Glomerular visceral epithelial cell (primary cell): Measurements from ENCODE around the gene RAB4A.
"Not testable (repeated sequence)": the region's sequence is repeated elsewhere in the genome, so short reads cannot be mapped to it uniquely, and the experiment has no call there.

Experiments used
- DNase-seq: peaks from one replicate; pipeline ENCODE4 v3.0.0-alpha.2; 2016; ENCODE audit errors: extremely low spot score

Gene RAB4A

DNA sequence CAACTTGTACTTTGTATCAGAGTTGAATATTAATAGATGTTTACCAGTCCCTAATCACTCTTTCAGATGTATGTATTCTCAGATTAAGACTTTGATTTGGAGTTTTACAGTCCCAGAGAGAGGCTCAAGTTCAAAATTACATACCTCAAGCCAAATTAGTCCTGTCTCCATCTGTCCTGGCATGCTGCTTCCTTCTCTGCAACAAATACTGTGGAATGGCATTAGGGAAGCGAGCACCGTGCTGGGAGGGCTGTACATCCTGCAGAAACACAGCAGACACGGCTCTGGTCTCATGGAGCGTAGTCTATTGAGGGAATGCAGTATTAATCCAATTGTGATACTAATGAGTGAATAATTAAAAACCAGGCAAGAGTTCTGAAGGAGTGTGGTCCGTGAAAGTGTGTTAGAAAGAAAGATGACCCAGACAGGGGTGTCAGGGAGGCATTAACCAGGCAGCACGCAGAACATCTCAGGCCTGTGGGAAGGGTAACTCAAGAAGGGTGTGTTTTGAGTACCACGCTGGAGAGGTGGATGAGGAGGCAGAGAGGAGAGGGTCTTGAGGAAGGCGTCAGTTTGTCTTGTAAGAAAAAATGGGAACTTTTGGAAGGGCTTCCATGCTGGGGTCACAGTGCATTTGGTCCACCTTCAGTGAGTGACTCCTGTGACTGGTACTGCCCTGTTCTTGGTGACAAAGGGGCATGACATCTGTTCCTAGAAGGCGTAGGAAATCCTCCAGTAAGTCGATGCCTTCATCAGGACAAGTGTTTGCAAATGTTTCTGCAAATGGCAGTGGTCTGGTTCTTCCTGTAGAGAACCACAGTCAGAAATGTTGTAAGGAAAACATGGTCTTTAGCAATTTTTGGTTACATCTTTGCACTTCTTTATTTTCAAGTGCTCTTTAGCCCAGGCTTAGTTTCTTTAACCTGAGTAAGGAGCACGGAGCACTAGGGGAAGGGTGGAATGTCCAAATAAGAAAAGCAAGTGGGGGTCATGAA, 1.6 kb downstream of the RAB4A start:
- DNase-seq, result no peak

DNA sequence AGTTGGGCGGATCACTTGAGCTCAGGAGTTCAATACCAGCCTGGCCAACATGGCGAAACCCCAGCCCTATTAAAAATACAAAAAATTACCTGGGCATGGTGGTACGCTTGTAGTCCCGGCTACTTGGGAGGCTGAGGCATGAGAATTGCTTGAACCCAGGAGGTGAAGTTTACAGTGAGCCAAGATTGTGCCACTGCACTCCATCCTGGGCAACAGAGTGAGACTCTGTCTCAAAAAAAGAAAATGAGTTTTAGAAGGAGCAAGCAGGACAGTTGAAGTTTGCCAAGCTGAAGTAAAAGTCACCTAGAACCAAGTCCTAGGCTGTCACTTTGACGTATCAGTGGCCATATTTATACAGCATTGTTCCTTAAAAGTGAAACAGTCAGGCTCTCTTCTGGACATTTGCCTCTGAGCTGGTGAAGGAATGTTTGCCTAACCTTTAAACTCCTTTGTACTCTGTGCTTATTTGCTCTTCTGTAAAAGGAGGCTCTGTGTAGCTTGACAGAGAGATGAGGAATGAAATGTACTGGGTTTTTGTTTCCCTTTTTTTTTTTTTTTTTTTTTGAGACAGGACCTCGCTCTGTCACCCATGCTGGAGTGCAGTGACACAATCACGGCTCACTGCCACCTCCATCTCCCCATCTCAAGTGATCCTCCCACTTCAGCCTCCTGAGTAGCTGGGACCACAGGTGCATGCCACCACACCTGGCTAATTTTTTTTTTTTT, 2.8 kb downstream of the RAB4A start:
- no peak for DNase-seq

DNA sequence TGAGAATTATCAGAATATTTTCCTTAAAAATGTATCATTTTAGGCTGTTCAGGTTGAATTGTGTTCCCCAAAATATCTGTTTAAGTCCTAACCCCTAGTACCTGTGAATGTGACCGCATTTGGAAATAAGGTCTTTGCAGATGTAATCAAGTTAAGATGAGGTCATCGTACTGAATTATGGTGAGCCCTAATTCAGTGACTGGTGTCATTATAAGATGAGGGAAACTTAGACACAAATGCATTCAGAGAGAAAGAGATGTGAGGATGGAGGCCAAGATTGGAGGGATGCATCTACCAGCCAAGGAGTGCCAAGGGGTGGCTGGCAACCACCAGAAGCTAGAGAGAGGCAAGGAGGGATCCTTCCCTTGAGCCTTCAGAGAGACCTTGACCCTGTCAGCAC, 4.1 kb downstream of the RAB4A start:
- no peak for DNase-seq

DNA sequence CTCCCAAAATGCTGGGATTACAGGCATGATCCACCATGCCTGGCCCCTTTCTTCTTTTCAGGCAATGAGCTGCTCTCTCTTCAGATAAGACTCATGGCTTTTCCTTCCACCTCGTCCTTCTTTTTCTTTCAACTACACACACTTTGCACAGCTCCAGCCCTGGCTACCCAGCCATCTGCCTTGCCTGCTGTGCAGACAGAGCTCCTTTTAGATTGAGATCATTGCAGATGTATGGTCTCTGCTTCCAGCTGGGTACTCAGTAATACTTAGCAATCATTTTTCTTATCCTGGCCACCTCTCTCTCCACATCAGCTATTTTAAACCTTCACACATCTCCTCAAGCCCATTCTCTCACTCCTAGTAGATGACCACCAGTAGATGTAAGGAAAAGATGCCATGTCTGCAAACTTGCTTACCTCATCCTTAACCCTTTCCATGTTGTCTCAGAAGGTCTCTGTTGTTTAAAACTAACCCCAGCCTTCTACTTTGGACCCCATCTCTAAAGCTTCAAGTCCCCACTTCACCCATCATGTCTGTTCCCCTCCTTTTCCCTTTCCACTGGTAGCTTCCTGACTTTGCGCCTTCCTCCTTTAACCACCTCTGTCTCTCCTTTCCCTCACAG, 7.3 kb downstream of the RAB4A start:
- DNase-seq, result no peak

DNA sequence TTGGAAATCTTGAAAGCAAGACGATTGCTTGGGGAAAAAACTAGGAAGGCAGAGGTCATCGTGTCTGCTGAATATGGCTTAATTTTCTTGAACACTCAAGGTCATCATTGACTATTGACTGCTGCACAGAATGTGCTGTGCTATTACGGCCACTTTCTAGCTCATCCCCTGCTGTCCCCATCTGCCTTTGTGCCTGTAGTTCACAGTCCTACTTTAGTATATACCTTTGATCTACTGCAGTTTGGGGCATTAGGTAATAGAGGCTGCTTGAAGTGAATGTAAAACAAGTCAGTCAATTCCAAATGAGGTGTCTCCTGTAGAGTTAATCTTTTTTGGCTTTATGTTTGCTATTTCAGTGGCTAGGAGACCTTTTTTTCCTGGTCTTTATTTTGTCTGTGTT, 8.3 kb downstream of the RAB4A start:
- DNase-seq, result no peak

DNA sequence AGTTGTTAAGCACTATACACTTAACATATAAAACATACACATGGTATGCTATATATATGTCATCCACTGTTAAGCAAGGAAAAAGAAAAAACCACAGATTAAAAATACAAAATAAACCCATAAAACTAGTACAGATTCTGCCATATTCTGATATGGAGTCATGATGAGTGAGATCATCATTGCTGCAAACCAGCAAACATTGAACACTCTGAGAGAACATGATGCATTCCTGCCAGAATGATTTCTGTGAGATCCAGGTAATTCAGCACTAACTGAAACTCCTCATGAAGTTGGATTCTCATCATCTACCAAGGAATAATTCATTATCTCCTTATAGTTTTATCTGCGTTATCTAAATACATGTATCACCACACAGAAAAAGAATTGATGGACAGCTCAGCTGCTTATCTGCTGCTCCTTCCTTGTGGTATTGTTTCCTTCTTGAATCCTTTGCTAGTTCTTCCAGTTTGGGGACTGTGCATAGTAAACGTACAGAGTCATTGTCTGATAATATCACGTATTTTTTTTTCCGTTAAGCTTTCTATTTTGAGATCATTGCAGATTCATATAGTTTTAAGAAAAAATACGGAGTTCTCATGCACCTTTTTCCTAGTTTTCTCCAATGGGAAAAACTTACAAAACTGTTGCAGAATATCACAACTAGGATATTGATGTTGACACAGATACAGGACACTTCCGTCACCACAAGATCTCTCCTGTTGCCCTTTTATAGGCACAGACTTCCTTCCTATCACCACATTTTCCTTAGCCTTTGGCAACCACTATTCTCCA, 9.3 kb downstream of the RAB4A start:
- no peak for DNase-seq

DNA sequence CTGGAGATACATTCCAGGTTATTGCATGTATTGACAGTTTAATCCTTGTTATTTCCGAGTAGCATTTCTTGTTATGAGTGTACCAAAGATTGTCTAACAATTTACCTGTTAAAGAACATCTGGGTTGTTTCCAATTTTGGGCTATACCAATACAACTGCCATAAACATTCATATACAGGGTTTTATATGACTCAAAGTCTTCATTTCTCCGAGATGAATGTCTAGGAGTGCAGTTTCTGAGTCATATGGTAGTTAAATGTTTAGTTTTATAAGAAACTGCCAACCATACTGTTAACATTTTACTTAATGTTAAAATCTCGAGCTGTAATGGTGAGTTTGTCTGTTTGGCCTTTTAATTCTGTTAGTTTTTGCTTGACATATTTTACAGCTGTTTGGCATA, 10.0 kb downstream of the RAB4A start:
- DNase-seq, result no peak

DNA sequence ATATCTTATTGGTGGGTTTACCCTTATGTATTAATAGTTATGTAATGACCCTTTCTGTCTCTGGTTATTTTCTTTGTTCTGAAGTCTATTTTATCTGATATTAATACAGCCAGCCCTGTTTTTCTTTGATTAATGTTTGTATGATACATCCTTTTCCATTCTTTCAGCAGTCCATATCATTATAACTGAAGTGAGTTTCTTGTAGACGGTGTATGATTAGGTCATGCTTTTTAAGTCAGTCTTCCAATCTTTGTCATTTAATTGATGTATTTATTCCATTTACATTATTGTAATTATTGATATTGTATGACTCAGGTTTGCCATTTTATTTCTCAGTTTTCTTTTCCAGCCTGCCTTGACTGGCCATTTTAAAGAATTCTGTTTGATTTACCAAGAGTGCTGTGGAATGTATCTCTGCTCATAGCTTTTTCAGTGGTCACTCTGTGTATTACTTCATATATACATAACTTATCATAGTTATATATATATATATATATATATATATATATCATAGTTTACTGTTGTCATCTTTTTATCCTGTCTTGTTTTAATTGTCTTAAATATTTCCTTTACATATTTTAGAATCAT, 10.5 kb downstream of the RAB4A start:
- no peak for DNase-seq

DNA sequence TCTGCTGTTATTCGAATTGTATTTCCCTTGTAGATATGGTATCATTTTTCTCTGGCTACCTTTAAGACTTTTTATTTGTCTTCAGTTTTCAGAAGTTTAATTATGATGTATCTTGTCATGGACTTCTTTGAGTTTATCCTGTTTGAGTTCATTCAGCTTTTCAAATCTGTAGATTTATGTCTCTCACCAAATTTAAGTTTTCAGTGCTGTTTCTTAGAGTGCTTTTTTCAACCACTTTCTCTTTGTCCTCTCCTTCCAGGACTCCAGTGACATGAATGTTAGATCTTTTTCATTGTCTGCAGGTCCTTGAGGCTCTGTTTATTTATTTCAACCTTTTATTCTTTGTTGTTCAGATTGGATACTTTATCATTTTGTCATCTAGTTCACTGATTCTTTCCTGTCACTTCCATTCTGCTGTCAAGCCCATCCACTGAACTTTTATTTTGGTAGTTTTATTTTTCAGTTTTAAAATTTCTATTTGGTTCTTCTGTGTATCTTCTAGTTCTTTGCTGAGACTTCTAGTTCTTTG, 11.4 kb downstream of the RAB4A start:
- no peak for DNase-seq

DNA sequence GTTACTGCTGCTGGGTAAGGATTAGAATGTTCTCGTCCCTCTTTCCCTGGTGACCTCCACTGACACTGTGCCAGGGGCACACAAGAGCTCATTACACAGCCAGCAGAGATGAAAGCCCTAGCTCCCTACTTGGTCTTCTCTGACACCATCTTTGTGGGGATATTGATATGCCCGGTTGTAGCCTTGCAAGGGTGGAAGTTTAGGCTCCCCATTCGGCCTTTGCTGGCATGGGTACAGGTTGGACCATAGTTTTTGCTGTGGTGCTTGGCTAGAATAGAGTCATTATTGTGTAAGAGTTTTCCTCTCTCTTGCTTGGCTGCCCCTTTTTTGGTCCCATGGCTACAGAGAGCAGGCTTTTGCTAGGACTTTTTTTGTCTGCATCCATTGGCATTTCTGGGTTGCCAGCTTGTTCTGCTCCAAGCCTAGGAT, 12.3 kb downstream of the RAB4A start:
- DNase-seq, result no peak

DNA sequence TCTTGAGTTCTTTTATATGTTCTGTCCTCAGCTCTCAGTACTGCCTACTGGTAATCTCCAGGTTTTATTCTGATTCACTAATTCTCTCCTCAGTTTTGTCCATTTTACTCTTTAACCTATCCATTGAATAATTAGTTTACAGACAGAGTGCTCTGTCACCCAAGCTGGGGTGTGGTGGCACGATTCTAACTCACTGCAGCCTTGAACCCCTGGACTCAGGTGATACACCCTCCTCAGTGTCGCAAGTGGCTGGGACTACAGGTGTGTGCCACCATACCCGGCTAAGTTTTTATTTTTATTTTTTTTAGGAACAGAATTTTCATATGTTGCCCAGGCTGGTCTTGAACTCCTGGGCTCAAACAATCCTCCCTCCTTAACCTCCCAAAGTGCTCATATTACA, 14.0 kb downstream of the RAB4A start:
- DNase-seq, result no peak

DNA sequence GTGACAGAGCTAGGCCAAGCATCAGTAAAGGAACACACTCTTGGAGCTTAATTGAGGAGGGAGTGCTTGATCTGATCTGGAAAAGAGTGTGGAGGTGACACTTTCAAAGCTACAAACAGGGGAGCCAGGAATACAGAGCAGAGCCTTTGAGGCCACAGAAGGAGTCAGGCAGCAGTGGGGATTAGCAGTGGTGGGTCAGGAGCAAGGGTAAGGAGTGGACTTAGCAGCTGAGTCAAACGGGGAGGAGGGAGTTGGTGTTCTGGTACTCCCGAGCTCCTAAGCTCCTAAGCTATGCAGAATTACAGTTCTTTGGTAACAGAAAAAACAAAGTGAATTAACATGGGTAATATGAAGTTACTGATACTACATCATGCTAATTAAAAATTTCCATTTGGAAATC, 14.5 kb downstream of the RAB4A start:
- DNase-seq, result no peak

DNA sequence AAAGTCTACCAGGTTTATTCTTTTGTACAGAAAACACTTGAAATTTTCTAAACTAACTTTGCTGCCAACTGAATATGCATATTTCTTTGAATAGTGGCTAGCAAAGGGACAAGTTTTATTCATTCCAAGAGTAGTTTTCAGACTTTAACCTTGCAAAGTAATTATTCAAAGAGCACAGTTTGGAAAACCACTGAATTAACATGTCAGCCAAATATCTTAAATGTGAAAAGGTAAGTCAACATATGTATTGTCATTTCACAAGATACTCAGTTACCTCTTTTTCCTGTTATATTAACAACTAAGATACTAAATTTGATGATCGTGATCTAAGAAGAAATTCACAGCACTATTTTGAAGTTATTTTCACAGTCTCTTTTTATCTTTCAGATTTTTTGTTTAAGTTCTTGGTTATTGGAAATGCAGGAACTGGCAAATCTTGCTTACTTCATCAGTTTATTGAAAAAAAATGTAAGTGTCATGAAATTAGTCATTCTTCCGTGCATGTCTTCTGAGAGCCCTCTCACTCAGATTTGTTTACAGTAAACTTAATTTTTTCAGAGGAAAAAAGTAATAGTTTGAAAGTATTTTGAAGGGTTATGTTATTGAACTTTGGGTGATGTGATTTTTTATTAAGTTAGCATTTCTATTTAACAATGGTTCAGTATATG, 15.3 kb downstream of the RAB4A start:
- DNase-seq, result no peak

DNA sequence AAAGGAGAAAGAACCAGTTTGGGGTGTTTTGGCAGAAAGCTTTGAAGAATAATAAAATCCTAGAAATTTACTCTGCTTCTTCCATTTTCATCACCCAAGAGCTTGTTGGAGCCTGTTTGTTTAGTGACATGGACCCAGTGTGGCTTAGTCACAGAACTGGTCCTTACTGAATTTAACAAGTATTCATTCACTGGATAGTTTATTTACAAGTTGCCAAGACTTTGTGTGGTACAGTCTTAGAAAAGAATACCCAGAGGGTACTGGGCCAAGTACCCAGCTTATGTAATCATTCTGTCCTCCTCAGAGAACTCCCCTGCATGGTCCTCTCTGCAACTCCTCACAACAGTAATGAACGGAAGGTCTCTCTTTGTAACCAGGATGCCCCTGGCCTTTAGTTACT, 16.4 kb downstream of the RAB4A start:
- no peak for DNase-seq

DNA sequence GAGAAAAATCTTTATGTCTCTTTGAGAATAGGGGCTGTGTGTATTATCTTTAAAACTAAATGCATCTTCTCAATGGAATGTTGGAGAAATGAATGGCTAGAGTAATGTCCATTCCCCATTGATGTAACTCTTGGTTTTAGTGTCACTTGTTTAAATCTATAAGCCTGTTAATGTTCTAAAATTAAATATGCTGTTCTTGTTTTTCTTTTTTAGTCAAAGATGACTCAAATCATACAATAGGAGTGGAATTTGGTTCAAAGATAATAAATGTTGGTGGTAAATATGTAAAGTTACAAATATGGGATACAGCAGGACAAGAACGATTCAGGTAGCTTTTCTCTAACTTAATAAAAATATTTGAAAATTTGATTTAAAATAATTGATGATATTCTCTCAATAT, 17.6 kb downstream of the RAB4A start:
- DNase-seq, result no peak

DNA sequence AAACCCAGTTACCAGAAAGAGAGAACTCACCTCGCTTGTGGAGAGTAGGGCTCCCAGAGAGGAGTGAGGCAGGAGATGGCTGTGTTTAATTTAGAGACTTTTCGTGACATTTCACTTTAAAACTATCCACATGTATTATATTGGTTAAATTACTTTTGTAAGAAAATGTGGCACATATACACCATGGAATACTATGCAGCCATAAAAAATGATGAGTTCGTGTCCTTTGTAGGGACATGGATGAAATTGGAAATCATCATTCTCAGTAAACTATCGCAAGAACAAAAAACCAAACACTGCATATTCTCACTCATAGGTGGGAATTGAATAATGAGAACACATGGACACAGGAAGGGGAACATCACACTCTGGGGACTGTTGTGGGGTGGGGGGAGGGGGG, 20.8 kb downstream of the RAB4A start:
- not testable (repeated sequence) for DNase-seq

DNA sequence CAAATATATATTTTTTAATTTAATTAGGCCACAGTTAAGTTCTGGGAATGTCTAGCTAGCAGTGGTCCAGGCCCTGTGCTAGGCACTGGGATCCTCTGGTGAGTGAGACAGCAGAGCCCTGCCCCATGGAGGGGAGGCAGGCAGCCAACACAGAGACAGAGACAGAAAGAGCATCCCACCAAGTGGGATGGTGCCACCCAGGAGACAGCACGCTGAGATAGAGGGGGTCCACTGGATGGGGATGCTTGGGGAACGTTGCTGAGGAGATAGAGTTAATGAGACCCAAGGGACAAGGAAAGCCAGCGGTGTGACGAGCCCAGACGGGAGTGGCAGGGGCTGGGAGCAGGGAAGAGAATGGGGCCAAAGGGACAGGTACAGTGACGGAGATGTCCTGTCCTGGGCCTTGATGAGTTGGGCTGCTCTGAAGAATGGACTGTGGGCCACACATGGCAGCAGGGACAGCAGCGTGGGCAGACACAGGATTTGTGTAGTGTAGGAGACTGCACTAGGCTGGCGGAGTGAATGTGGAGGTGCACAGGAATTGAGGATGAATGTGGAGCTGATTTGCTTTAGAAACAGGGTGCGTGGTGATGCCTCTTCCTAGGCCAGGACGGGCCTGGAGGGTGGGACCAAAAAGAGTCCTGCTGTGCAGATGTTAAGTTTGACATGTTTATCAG, 22.8 kb downstream of the RAB4A start:
- no peak for DNase-seq

DNA sequence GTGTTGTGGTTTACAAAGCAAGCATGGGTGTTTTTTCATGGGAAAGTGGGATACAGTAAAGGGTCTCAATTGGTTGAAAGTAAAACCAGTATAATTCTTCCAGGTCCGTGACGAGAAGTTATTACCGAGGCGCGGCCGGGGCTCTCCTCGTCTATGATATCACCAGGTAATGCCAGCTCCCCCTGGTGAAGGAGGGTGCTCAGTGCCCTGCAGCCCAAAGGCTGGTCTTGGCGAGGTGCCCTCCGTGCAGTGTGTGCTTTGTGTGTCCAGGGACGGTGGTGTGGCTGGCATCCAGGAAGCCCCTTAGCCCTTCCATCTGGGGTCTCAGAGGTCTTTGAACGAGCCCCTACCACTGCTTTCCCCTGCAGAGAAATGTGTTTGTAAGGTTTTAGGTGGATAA, 24.8 kb downstream of the RAB4A start:
- DNase-seq, result no peak

DNA sequence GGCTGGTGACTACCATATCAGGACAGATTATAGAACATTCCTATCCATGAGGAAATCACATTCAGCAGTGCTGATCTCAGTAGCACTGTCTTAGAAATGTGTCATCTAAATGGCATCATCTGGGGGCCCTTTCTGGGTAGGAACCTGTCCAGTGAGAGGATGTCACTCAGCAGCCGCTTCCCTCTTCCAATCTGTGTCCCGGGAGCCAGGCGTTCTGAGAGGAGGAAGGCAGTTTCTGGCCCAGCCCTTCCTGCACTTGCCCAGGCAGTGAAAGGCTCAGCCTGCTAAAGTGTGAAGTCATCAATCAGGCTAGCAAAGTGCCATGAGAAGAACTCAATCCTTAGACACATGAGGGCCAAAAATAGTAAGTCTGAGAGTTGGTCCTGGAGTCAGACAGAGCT, 25.6 kb downstream of the RAB4A start:
- peak; percentile 16 for DNase-seq

DNA sequence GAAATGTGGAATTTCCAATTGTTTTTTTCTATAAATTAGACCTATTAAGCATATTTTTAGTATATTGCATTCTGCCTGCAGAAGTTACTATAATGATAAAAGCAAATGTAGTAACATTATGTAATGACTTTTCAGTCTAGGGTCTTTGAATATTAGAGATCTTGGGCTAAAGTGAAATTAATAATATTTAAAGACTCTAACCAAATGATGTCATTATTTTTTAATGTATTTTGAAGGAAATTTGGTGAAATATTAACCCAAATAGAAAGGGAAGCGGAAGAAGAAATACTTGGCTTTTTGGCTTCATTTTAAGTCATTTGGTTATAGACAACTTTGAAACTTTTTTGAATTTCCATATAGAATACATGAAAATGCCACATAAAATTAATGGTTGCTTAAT, 26.8 kb downstream of the RAB4A start:
- no peak for DNase-seq
